Measurements from ENCODE around the gene SCNN1A. TPM values are rescaled to one million over a fixed set of nuclear protein-coding genes. Genes with fewer than 3 reads are reported as not detected.

SCNN1A gene
- total and polyA plus RNA-seq, 2 of the 4 experiments (the other 2 are of a cell fraction): 0.41 TPM; not detected in 1

- Histone ChIP-seq H2AK5ac (ENCODE audit: low read depth, low read length) (peak overlapping the region; percentile 10; the same call in 1 of the 2 replicates), H3K79me1 (ENCODE audit: low read depth in 1 of 2, low read length in 2 of 2) (no peaks in the 10 kb centered on the region), H3K14ac (replicated peaks; ENCODE audit: low read depth, low read length) (no peak overlapping the region), H3K56ac (ENCODE audit: extremely low read depth, insufficient read depth, low read length) (no peak overlapping the region), H3K4me3 (ENCODE audit: insufficient read depth, low read depth, low read length) (no peak overlapping the region), H4K5ac (ENCODE audit: low read depth, low read length) (no peak overlapping the region), H3K4ac (ENCODE audit: low read depth, low read length) (no peak overlapping the region), H3K36me3 (ENCODE audit: control insufficient read depth, insufficient read depth, low read length) (no peaks in the 10 kb centered on the region), H2AFZ (replicated peaks; ENCODE audit: low read length, poor library complexity) (no peak overlapping the region), H2BK120ac (ENCODE audit: low read depth, low read length) (no peak overlapping the region), H3K27ac (ENCODE audit: insufficient read depth, low read length) (no peak overlapping the region), H2BK15ac (ENCODE audit: low read depth, low read length) (no peak overlapping the region), H4K91ac (ENCODE audit: insufficient read depth, low read depth, low read length) (no peak overlapping the region), H3K27me3 (ENCODE audit: control insufficient read depth, insufficient read depth, low read length) (peaks cover 24% of the 10 kb centered on the region), H3K4me1 (ENCODE audit: control insufficient read depth, insufficient read depth, low read length) (peaks cover 10% of the 10 kb centered on the region), H4K8ac (ENCODE audit: low read depth in 2 of 2, low read length in 2 of 2) (no peak overlapping the region), H3K23ac (ENCODE audit: low read depth, low read length) (no peak overlapping the region), H2BK5ac (ENCODE audit: low read depth, low read length, poor library complexity, severe bottlenecking) (no peak overlapping the region), H3K9ac (ENCODE audit: low read depth, low read length) (no peak overlapping the region), H2AK9ac (replicated peaks; ENCODE audit: low read depth, low read length, poor library complexity) (no peak overlapping the region), H2BK20ac (ENCODE audit: low read depth, low read length) (no peak overlapping the region), H3K4me2 (ENCODE audit: low read depth, low read length) (no peak overlapping the region), H3K18ac (ENCODE audit: low read depth, low read length) (no peak overlapping the region), H3K9me3 (ENCODE audit: control insufficient read depth, insufficient read depth, low read length) (no peaks in the 10 kb centered on the region), H4K20me1 (ENCODE audit: insufficient read depth, low read length) (no peaks in the 10 kb centered on the region), H3K9me1 (ENCODE audit: insufficient read depth, low read length) (peaks cover 6% of the 10 kb centered on the region)
- ChIA-PET POLR2A (ENCODE audit: unreplicated experiment) (no interaction called here), CTCF (interaction anchor here (1.1 kb wide), 1 partner anchor 11 kb away, joined by 3 read pairs; no protein-coding TSS in a partner anchor)
- DNase-seq (no peak), ATAC-seq (ENCODE audit: low read depth) (no peak)
- in situ Hi-C loops (cut with MboI; ENCODE audit: low sequenced_read_pairs): no loop called here
- BruUV-seq (replicated peaks): no TSS peak
- dilution Hi-C loops (cut with HindIII; ENCODE audit: low sequenced_read_pairs, unreplicated experiment): no loop called here
- TF ChIP-seq RCOR1 (IDR thresholded peaks at IDR 0.05; ENCODE audit: insufficient replicate concordance, low read length): no peak
- no peak for TF ChIP-seq POLR2A (IDR thresholded peaks at IDR 0.05; ENCODE audit: low read depth, low read length)
- no peak for TF ChIP-seq USF2 (IDR thresholded peaks at IDR 0.05; ENCODE audit: low read depth, low read length)
- TF ChIP-seq, protein P1, sequence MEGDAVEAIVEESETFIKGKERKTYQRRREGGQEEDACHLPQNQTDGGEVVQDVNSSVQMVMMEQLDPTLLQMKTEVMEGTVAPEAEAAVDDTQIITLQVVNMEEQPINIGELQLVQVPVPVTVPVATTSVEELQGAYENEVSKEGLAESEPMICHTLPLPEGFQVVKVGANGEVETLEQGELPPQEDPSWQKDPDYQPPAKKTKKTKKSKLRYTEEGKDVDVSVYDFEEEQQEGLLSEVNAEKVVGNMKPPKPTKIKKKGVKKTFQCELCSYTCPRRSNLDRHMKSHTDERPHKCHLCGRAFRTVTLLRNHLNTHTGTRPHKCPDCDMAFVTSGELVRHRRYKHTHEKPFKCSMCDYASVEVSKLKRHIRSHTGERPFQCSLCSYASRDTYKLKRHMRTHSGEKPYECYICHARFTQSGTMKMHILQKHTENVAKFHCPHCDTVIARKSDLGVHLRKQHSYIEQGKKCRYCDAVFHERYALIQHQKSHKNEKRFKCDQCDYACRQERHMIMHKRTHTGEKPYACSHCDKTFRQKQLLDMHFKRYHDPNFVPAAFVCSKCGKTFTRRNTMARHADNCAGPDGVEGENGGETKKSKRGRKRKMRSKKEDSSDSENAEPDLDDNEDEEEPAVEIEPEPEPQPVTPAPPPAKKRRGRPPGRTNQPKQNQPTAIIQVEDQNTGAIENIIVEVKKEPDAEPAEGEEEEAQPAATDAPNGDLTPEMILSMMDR (conservative IDR thresholded peaks at IDR 0.05; ENCODE audit: low read depth, low read length): no peak
- TF ChIP-seq ELK1 (IDR thresholded peaks at IDR 0.05; ENCODE audit: borderline replicate concordance, low read depth, low read length): no peak
- no peak for TF ChIP-seq MXI1 (IDR thresholded peaks at IDR 0.05; ENCODE audit: borderline replicate concordance, low read depth, low read length)
- no peak for TF ChIP-seq NFE2L2 (IDR thresholded peaks at IDR 0.05; ENCODE audit: low read depth, low read length)
- no peak for TF ChIP-seq MAFK (IDR thresholded peaks at IDR 0.05; ENCODE audit: low read depth, low read length)
- no peak for TF ChIP-seq FOS (IDR thresholded peaks at IDR 0.05; ENCODE audit: low read depth, low read length)
- TF ChIP-seq CHD1 (IDR thresholded peaks at IDR 0.05; ENCODE audit: low read depth, low read length): no peak
- TF ChIP-seq MAZ (IDR thresholded peaks at IDR 0.05; ENCODE audit: borderline replicate concordance, low read depth, low read length): no peak
- no peak for TF ChIP-seq RFX5 (IDR thresholded peaks at IDR 0.05; ENCODE audit: low read depth, low read length)
- no peak for TF ChIP-seq CEBPB (IDR thresholded peaks at IDR 0.05; ENCODE audit: low read depth, low read length)
- no peak for TF ChIP-seq RAD21 (IDR thresholded peaks at IDR 0.05; ENCODE audit: low read length)
- TF ChIP-seq BHLHE40 (IDR thresholded peaks at IDR 0.05; ENCODE audit: low read depth, low read length): no peak
- TF ChIP-seq SMC3 (IDR thresholded peaks at IDR 0.05; ENCODE audit: low read depth, low read length): no peak
- WGBS, 2 experiments (ENCODE audit: extremely low coverage in 2 of 2, insufficient read length in 1 of 2): no CpG with 5 or more reads among the region's 8 CpGs
- intact Hi-C loops (cut with micrococcal nuclease): no loop called here
These were observed 63.4 kb downstream of the SCNN1A start for GRCh38 chr12:6311822-6312528.

Measured in IMR-90 (cell line).